GM08714 (cell line): ENCODE measurements around the gene ABCC5.
"Not testable (repeated sequence)": the region's sequence is repeated elsewhere in the genome, so short reads cannot be mapped to it uniquely, and the experiment has no call there.

Experiments
- H3K4me3 ChIP-seq: fragments of 200-500 bp; sonication (Bioruptor generic); 2 replicates; pipeline ENCODE4 v1.5.1; 2014; ENCODE audit warnings: mild to moderate bottlenecking, low read length, inconsistent platforms
- ZNF274 ChIP-seq: IDR thresholded peaks from 2 replicates; pipeline ENCODE4 v1.6.1; 2012; ENCODE audit warnings: mild to moderate bottlenecking, low read depth, low read length

ABCC5 gene

DNA sequence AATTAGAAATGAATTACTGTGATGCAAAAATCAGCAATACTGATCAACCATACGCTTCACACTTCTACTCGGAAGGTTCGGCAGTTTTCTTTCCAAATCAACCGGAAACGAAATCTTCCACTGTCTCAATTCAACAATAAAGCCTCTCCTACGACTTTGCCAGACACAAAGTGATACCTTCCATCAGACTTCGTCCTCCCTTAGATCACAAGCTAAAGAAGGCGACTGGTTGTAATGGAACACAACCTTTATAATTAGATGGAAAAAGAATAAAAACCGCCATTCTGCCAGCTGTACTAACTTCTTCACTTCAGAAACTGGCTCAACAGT, 133.6 kb downstream of the ABCC5 start:
- peak overlapping the region; percentile 99 for H3K4me3 ChIP-seq
- no peak for TF ChIP-seq ZNF274

DNA sequence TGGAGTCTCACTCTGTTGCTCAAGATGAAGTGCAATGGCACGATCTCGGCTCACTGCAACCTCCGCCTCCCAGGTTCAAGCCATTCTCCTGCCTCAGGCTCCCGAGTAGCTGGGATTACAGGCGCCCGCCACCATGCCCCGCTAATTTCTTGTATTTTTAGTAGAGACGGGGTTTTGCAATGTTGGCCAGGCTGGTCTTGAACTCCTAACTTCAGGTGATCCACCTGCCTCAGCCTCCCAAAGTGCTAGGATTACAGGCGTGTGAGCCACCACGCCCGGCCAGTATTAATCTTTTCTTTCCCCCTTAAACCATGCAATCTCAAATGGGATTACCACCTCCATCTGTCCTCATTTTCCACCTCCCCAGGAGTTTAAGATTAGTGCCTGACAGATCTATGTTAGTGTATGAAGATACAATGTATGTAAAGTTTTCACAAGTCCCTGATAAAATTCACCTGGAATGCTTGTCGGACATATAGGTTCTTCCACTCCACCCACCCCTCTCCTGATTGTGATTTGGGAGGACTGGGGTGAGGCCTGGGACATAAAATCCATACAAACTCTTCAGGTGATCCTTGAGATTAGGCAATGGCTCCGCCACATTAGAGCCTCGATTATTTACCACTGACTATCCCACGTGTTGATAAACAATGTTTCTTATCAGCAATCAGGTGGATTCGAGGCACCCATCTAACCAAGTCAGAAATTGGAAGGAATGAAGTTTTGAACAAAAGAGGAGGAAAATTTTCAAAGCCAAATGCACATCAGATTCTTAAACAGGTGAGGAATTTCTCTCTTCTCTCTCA, 134.2 kb downstream of the ABCC5 start:
- TF ChIP-seq ZNF274: no peak

GRCh38 chr3:183880121-183880520, 137.6 kb downstream of the ABCC5 start:
- no peak overlapping the region for H3K4me3 ChIP-seq
- TF ChIP-seq ZNF274: no peak

More for the DNA sequence above, 134.2 kb downstream of the ABCC5 start:
- H3K4me3 ChIP-seq: peak overlapping the region; percentile 99

- TF ChIP-seq ZNF274: no peak
- H3K4me3 ChIP-seq: no peak overlapping the region
Measured at GRCh38 chr3:183879243-183879642, 138.4 kb downstream of the ABCC5 start.

DNA sequence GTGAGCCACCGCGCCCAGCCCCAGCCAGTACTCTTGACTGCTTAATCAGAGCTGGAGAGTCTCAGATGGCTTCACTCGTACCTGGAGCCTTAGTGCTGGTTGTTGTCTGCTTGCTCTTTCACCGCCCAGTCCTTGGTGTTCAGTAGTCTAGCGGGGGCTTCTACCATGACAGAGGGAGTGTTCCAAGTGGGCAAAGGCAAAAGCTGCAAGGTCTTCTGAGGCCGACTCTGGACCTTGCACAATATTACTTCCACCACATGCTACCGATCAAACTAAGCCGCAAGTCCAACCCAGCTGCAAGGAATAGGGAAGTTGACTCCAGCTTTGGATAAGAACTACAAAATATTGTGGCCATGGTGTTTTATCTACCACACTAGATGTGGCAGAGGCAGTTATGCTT, 139.6 kb downstream of the ABCC5 start:
- no peak for TF ChIP-seq ZNF274
- no peak overlapping the region for H3K4me3 ChIP-seq

GRCh38 chr3:183877227-183877626, 140.5 kb downstream of the ABCC5 start:
- not testable (repeated sequence) for H3K4me3 ChIP-seq

GRCh38 chr3:183875411-183875810, 142.3 kb downstream of the ABCC5 start:
- TF ChIP-seq ZNF274: no peak
- H3K4me3 ChIP-seq: no peak overlapping the region

DNA sequence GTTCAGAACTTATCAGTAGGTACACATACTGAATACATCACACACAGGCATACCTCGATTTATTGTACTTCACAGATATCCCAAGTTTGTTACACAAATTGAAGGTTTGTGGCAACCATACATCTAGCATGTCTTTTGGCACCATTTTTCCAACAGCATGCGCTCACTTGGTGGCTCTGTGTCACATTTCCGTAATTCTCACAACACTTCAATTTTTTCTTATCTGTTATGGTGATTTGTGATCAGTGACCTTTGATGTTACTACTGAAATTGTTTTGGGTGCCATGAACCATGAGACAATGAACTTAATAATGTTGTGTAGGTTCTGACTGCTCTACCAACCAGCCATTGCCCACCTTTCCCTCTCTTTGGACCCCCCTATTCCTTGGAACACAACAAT, 143.8 kb downstream of the ABCC5 start:
- TF ChIP-seq ZNF274: no peak

GRCh38 chr3:183871541-183871940, 146.1 kb downstream of the ABCC5 start:
- TF ChIP-seq ZNF274: no peak

More for the DNA sequence above, 143.8 kb downstream of the ABCC5 start:
- H3K4me3 ChIP-seq: no peak overlapping the region

GRCh38 chr3:183870563-183870962, 147.1 kb downstream of the ABCC5 start:
- TF ChIP-seq ZNF274: no peak
- H3K4me3 ChIP-seq: no peak overlapping the region

More at GRCh38 chr3:183871541-183871940, 146.1 kb downstream of the ABCC5 start:
- H3K4me3 ChIP-seq: no peak overlapping the region
